Adrenal gland (tissue), 5 donors: ENCODE results near the gene GMPS.

ENCODE experiments used
- CTCF ChIP-seq, 6 experiments: fragments of 450-650 bp in 4 of 6; fragments of 200-600 bp in 2 of 6; sonication (generic) in 1 of 6; IDR thresholded peaks; 1 replicate in 5 of 6; 2 replicates in 1 of 6; pipeline versions ENCODE4 v1.5.1 to v1.8.0; 2016 to 2021; ENCODE audit warnings: antibody characterized with exemption in 6 of 6, mild to moderate bottlenecking in 2 of 6, moderate library complexity in 1 of 6
- POLR2A ChIP-seq, 2 donors: fragments of 450-650 bp; IDR thresholded peaks; one replicate each; pipeline ENCODE4 v1.6.1; 2017; ENCODE audit warnings: antibody characterized with exemption in 2 of 2, mild to moderate bottlenecking in 2 of 2, moderate library complexity in 1 of 2
- donor health status: DM: no; HTN: no; CAD: no.

- TF ChIP-seq CTCF (IDR thresholded peaks at IDR 0.05) (no peak), POLR2A (IDR thresholded peaks at IDR 0.05) (no peak)
Measured at GRCh38 chr3:155921486-155921885, 51.0 kb downstream of the GMPS start.
